K562 (cell line): Measurements from ENCODE around the gene SLC16A12. TPM values are rescaled to one million over a fixed set of nuclear protein-coding genes. Genes with fewer than 3 reads are reported as not detected.

Source experiments
- ATAC-seq: fragments of 200-7000 bp; cut with Tn5 transposase; 3 replicates; pipeline ENCODE4 v1.9.1; 2020; ENCODE audit warnings: moderate library complexity
- BruUV-seq: library from RNA; stranded (reverse); fragments of 400-500 nt; replicated peaks from 2 replicates; lab custom pipeline; 2021; lab: Mats Ljungman, UMichigan
- CTCF ChIA-PET: fragments of 300-600 bp; formaldehyde crosslinking; extraction: SDS; loops from one replicate; lab custom pipeline; 2021; ENCODE audit warnings: low intra/inter-chr PET ratio; lab: Yijun Ruan, JAX
- POLR2A ChIA-PET: fragments of 300-600, 350-650 bp; sonication (Branson Sonifier 250); formaldehyde crosslinking; extraction: SDS; loops from one replicate; lab custom pipeline; 2021; ENCODE audit warnings: antibody characterized with exemption, inconsistent platforms; lab: Yijun Ruan, JAX
- DNase-seq, 4 experiments: peaks; one replicate each; pipeline versions ENCODE4 v3.0.0 to v3.0.0-alpha.2; 2011 to 2018; ENCODE audit warnings: low spot score in 3 of 4, mixed read lengths in 3 of 4; ENCODE audit errors: extremely low read depth in 1 of 4
- FAIRE-seq: peaks from 2 replicates; lab custom pipeline; 2011; peaks lifted over from hg19 to GRCh38; lab: Jason Lieb, UNC
- H2AFZ ChIP-seq: 2 replicates; pipeline ENCODE4 v1.6.0; 2011; ENCODE audit warnings: low read depth, low read length, control low read depth, inconsistent platforms
- H3K27ac ChIP-seq: fragments of 200-600 bp; 3 replicates; pipeline ENCODE4 v1.8.0; 2011; ENCODE audit warnings: low read depth, mild to moderate bottlenecking, control low read depth, inconsistent platforms, low read length, moderate library complexity, mixed read lengths; ENCODE audit errors: extremely low read depth
- H3K27me3 ChIP-seq, 2 experiments: fragments of 300-600 bp in 1 of 2; 2 replicates in 1 of 2; 3 replicates in 1 of 2; pipeline versions ENCODE4 v1.6.0 to v1.8.0; 2011; ENCODE audit warnings: inconsistent platforms in 2 of 2, low read length in 2 of 2, mild to moderate bottlenecking in 1 of 2, mixed read lengths in 1 of 2, moderate library complexity in 1 of 2; ENCODE audit not compliant: control insufficient read depth in 2 of 2, insufficient read depth in 2 of 2
- H3K36me3 ChIP-seq: fragments of 300-600 bp; 3 replicates; pipeline ENCODE4 v1.8.0; 2011; ENCODE audit warnings: mild to moderate bottlenecking, low read length, inconsistent platforms; ENCODE audit not compliant: control insufficient read depth, insufficient read depth
- H3K4me1 ChIP-seq, 2 experiments: fragments of 200-600 bp in 1 of 2; replicated peaks in 1 of 2; 2 replicates in 1 of 2; 3 replicates in 1 of 2; pipeline versions ENCODE4 v1.5.1 to v1.8.0; 2011; ENCODE audit warnings: inconsistent platforms in 2 of 2, low read length in 2 of 2, mild to moderate bottlenecking in 1 of 2, mixed read lengths in 1 of 2, moderate library complexity in 1 of 2; ENCODE audit not compliant: control insufficient read depth in 2 of 2, insufficient read depth in 2 of 2
- H3K4me2 ChIP-seq: 2 replicates; pipeline ENCODE4 v1.6.1; 2011; ENCODE audit warnings: low read length, control low read depth, inconsistent platforms, mixed read lengths; ENCODE audit not compliant: insufficient read depth
- H3K4me3 ChIP-seq: fragments of 200-600 bp; sonication (generic), shearing (Covaris generic); 2 replicates; pipeline ENCODE4 v1.5.1; 2016; ENCODE audit warnings: control low read depth, inconsistent platforms
- H3K79me2 ChIP-seq: fragments of 200-600 bp; 3 replicates; pipeline ENCODE4 v1.8.0; 2011; ENCODE audit warnings: low read length, inconsistent platforms; ENCODE audit not compliant: control insufficient read depth, insufficient read depth
- H3K9ac ChIP-seq, 2 experiments: 2 replicates each; pipeline versions ENCODE4 v1.6.0 to v1.6.1; 2011; ENCODE audit warnings: low read depth in 2 of 2, low read length in 2 of 2, control low read depth in 1 of 2, inconsistent platforms in 1 of 2, mild to moderate bottlenecking in 1 of 2, mixed read lengths in 1 of 2; ENCODE audit not compliant: insufficient read depth in 1 of 2
- H3K9me1 ChIP-seq: one replicate; pipeline ENCODE4 v1.6.0; 2011; ENCODE audit warnings: inconsistent platforms, mild to moderate bottlenecking, low read length, moderate library complexity; ENCODE audit not compliant: control insufficient read depth, insufficient read depth
- H3K9me3 ChIP-seq: replicated peaks from 2 replicates; pipeline ENCODE4 v1.5.1; 2011; ENCODE audit warnings: low read depth, low read length, inconsistent platforms; ENCODE audit not compliant: control insufficient read depth, insufficient read depth
- H4K20me1 ChIP-seq: replicated peaks from 2 replicates; pipeline ENCODE4 v1.6.1; 2011; ENCODE audit warnings: low read length, inconsistent platforms, mixed read lengths; ENCODE audit not compliant: control insufficient read depth, insufficient read depth
- CHD1 ChIP-seq: fragments of 200-600 bp; sonication (generic); IDR thresholded peaks from one replicate; pipeline ENCODE4 v1.6.1; 2012; ENCODE audit warnings: mild to moderate bottlenecking, moderate library complexity, low read length, inconsistent platforms
- CREBBP ChIP-seq: IDR thresholded peaks from one replicate; pipeline ENCODE4 v1.6.1; 2012; ENCODE audit warnings: low read depth, mild to moderate bottlenecking, control low read depth, inconsistent platforms, low read length
- CREM ChIP-seq: IDR thresholded peaks from 2 replicates; pipeline ENCODE4 v1.6.1; 2014; ENCODE audit warnings: antibody characterized with exemption, low read depth
- MAFK ChIP-seq: IDR thresholded peaks from 2 replicates; pipeline ENCODE4 v1.6.1; 2011; ENCODE audit warnings: low read length, improper control_type of control experiment
- NCOA2 ChIP-seq, 2 experiments: fragments of 450-650 bp; IDR thresholded peaks; 2 replicates each; pipeline ENCODE4 v1.6.1; 2018; ENCODE audit warnings: mild to moderate bottlenecking in 2 of 2, moderate library complexity in 1 of 2; ENCODE audit not compliant: partially characterized antibody in 2 of 2
- POLR2H ChIP-seq: IDR thresholded peaks from 2 replicates; pipeline ENCODE4 v1.6.1; 2016; ENCODE audit warnings: missing genetic modification characterization, low read depth, mild to moderate bottlenecking, control low read depth, missing compliant biosample characterization, moderate library complexity
- ZNF444 ChIP-seq: fragments of 250-450 bp; sonication (Bioruptor Pico); IDR thresholded peaks from 2 replicates; pipeline ENCODE4 v1.4.0; 2020; ENCODE audit warnings: mild to moderate bottlenecking, moderate library complexity
- in situ Hi-C: fragments of 300-500 bp; cut with MboI; formaldehyde crosslinking; loops from 4 replicates; pipeline ENCODE4 v1.15.0; 2018; ENCODE audit warnings: inconsistent platforms, mixed read lengths
- intact Hi-C: fragments of 100-400 bp; cut with micrococcal nuclease; formaldehyde crosslinking; loops from 2 replicates; pipeline ENCODE4 v1.14.2; 2022
- polyA plus RNA-seq, 8 experiments: library from polyadenylated mRNA; depleted of rRNA in 4 of 8; stranded (reverse) in 5 of 8; unstranded in 3 of 8; fragments of >200 nt; fragmentation: Nextera tagmentation in 2 of 8; fragmentation: Illumina TruSeq in 1 of 8; extraction: Ambion mirVana in 2 of 8; extraction: Trizol in 1 of 8; gene quantifications; 2 replicates each; pipeline versions ENCODE4 v1.2.1 to v1.2.3, GENCODE V29; 2011 to 2014; ENCODE audit warnings: inconsistent platforms in 1 of 8, missing spikeins in 1 of 8
- total RNA-seq, 7 experiments: library from RNA; depleted of rRNA in 6 of 7; stranded (reverse); fragments of >200 nt in 6 of 7; fragmentation: Illumina TruSeq in 2 of 7; extraction: Trizol in 2 of 7; gene quantifications; 2 replicates each; pipeline versions ENCODE4 v1.2.1 to v1.2.3, GENCODE V29; 2011 to 2021; ENCODE audit warnings: low replicate concordance in 1 of 7
- TF ChIP-seq, protein P1 (sequence below): sonication (generic); formaldehyde crosslinking; IDR thresholded peaks from 2 replicates; pipeline ENCODE4 v1.8.1; 2023; ENCODE audit warnings: mild to moderate bottlenecking, missing genetic modification reagents
- TF ChIP-seq, protein P2 (sequence below): fragments of 450-650 bp; IDR thresholded peaks from 2 replicates; pipeline ENCODE4 v1.6.1; 2018; ENCODE audit warnings: mild to moderate bottlenecking, low read depth; ENCODE audit not compliant: partially characterized antibody
- TF ChIP-seq, protein P3 (sequence below), 2 experiments: fragments of 450-650 bp; conservative IDR thresholded peaks; 2 replicates each; pipeline ENCODE4 v1.6.1; 2017; ENCODE audit warnings: mild to moderate bottlenecking in 2 of 2, moderate library complexity in 2 of 2

Gene SLC16A12
- total and polyA plus RNA-seq, 9 of the 15 experiments (the other 6 are each of a cell fraction or from before 2014, with no cell fraction given) = not detected

DNA sequence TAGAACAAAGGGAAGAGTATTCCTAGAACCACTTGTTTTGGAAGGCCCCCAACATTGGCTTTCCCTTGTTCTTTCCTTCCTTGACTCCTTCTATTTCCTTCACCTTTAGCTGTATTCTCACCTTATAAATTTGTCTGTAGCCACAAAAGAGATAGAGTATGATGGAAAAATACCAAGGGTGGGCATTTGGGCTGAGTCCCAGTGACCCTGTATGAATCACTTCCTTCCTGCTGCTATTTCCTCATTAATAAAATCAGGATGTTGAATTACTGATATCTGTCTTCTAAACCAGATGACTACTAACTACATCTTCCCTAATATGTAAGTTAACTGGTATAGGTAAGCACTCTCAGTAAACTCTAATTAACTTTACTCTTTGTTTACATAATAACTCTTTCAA is 65.9 kb downstream of the SLC16A12 start:
- Histone ChIP-seq H2AFZ (no peak overlapping the region), H3K4me1 (no peaks in the 10 kb centered on the region), H3K9ac (no peak overlapping the region), H3K4me3 (no peak overlapping the region), H3K9me1 (no peaks in the 10 kb centered on the region), H3K4me2 (no peak overlapping the region), H3K27ac (no peak overlapping the region), H3K27me3 (no peaks in the 10 kb centered on the region), H3K79me2 (no peaks in the 10 kb centered on the region), H3K9me3 (no peaks in the 10 kb centered on the region), H3K36me3 (no peaks in the 10 kb centered on the region), H4K20me1 (no peaks in the 10 kb centered on the region)
- ChIA-PET POLR2A (no interaction called here), CTCF (no interaction called here)
- ATAC-seq = no peak
- FAIRE-seq = no peak
- no TSS peak for BruUV-seq
- DNase-seq = no peak
- TF ChIP-seq, protein P1, sequence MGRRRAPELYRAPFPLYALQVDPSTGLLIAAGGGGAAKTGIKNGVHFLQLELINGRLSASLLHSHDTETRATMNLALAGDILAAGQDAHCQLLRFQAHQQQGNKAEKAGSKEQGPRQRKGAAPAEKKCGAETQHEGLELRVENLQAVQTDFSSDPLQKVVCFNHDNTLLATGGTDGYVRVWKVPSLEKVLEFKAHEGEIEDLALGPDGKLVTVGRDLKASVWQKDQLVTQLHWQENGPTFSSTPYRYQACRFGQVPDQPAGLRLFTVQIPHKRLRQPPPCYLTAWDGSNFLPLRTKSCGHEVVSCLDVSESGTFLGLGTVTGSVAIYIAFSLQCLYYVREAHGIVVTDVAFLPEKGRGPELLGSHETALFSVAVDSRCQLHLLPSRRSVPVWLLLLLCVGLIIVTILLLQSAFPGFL (CRISPR knock-in tag) = no peak
- TF ChIP-seq CHD1 (no peak), MAFK (no peak), CREBBP (no peak), POLR2H (tag) (no peak), CREM (no peak), NCOA2 (IDR thresholded peaks at IDR 0.05; ENCODE audit: partially characterized antibody in 2 of 2) (no peak), ZNF444 (CRISPR knock-in tag) (no peak)
- TF ChIP-seq, protein P2, sequence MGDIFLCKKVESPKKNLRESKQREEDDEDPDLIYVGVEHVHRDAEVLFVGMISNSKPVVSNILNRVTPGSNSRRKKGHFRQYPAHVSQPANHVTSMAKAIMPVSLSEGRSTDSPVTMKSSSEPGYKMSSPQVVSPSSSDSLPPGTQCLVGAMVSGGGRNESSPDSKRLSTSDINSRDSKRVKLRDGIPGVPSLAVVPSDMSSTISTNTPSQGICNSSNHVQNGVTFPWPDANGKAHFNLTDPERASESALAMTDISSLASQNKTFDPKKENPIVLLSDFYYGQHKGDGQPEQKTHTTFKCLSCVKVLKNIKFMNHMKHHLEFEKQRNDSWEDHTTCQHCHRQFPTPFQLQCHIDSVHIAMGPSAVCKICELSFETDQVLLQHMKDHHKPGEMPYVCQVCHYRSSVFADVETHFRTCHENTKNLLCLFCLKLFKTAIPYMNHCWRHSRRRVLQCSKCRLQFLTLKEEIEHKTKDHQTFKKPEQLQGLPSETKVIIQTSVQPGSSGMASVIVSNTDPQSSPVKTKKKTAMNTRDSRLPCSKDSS = no peak
- TF ChIP-seq, protein P3, sequence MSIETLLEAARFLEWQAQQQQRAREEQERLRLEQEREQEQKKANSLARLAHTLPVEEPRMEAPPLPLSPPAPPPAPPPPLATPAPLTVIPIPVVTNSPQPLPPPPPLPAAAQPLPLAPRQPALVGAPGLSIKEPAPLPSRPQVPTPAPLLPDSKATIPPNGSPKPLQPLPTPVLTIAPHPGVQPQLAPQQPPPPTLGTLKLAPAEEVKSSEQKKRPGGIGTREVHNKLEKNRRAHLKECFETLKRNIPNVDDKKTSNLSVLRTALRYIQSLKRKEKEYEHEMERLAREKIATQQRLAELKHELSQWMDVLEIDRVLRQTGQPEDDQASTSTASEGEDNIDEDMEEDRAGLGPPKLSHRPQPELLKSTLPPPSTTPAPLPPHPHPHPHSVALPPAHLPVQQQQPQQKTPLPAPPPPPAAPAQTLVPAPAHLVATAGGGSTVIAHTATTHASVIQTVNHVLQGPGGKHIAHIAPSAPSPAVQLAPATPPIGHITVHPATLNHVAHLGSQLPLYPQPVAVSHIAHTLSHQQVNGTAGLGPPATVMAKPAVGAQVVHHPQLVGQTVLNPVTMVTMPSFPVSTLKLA (conservative IDR thresholded peaks at IDR 0.05) = no peak
- intact Hi-C loops (no loop called here), in situ Hi-C loops (no loop called here)
